ENCODE measurements around the gene G6PD. TPM values are rescaled to one million over a fixed set of nuclear protein-coding genes. Genes with fewer than 3 reads are reported as not detected.
A peak's percentile ranks its signal among the peaks of the same experiment; 100 is the strongest.

The G6PD gene
- total RNA-seq, 1 donor from 2014 or later = 20.0 TPM

DNA sequence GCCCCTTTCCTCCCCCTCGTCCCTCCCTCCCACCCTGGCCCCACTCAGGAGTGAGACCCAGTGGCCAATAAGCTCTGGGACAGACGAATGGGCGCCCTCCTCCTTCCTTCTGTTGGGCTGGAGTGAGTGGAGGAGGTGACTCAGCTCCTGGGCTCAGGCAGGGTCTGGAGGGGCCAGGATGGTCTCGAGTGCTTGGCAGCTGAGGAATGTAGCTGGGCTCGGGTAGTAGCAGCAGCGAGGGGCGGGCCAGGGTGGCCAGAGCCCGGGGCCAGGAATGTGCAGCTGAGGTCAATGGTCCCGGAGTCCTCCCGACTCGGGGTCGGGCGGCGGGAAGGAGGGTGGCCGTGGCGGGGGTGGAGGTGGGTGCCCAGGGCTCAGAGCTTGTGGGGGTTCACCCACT is 15.0 kb downstream of the G6PD start:
- FAIRE-seq (no peak), DNase-seq (ENCODE audit: low read depth) (no peak)
- TF ChIP-seq, protein P1, sequence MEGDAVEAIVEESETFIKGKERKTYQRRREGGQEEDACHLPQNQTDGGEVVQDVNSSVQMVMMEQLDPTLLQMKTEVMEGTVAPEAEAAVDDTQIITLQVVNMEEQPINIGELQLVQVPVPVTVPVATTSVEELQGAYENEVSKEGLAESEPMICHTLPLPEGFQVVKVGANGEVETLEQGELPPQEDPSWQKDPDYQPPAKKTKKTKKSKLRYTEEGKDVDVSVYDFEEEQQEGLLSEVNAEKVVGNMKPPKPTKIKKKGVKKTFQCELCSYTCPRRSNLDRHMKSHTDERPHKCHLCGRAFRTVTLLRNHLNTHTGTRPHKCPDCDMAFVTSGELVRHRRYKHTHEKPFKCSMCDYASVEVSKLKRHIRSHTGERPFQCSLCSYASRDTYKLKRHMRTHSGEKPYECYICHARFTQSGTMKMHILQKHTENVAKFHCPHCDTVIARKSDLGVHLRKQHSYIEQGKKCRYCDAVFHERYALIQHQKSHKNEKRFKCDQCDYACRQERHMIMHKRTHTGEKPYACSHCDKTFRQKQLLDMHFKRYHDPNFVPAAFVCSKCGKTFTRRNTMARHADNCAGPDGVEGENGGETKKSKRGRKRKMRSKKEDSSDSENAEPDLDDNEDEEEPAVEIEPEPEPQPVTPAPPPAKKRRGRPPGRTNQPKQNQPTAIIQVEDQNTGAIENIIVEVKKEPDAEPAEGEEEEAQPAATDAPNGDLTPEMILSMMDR (IDR thresholded peaks at IDR 0.05; ENCODE audit: insufficient read depth, low read length, severe bottlenecking) = no peak
- no peak overlapping the region for H3K4me3 ChIP-seq (ENCODE audit: low read depth, low read length)
- H3K27me3 ChIP-seq (ENCODE audit: control insufficient read depth, insufficient read depth, low read length) = no peaks in the 10 kb centered on the region
- H3K36me3 ChIP-seq (ENCODE audit: control insufficient read depth, insufficient read depth, low read length) = peaks cover 16% of the 10 kb centered on the region

DNA sequence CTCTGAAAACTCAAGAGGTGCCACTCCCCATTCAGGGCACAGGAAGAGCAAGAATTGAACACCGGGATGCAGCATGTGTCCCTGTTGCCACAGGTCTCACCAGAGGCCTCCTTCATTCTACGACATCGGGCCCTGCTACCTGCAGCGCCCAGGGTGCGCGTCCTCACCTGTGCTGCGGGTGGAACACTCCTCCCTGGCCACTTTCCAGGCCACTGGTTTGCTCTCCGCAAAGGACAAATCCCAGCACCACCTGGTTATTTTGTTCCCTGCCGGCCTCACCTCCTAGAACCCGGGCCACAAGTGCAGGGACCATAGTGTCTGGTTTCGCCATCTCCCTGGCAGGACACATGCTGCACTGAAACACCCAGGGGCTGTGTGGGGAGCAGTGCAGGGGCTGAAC is 16.4 kb downstream of the G6PD start:
- peaks cover 16% of the 10 kb centered on the region for H3K36me3 ChIP-seq (ENCODE audit: control insufficient read depth, insufficient read depth, low read length)
- H3K4me3 ChIP-seq (ENCODE audit: low read depth, low read length) = no peak overlapping the region
- FAIRE-seq (no peak), DNase-seq (ENCODE audit: low read depth) (no peak)
- TF ChIP-seq, protein P1 (IDR thresholded peaks at IDR 0.05; ENCODE audit: insufficient read depth, low read length, severe bottlenecking) = no peak
- no peaks in the 10 kb centered on the region for H3K27me3 ChIP-seq (ENCODE audit: control insufficient read depth, insufficient read depth, low read length)

DNA sequence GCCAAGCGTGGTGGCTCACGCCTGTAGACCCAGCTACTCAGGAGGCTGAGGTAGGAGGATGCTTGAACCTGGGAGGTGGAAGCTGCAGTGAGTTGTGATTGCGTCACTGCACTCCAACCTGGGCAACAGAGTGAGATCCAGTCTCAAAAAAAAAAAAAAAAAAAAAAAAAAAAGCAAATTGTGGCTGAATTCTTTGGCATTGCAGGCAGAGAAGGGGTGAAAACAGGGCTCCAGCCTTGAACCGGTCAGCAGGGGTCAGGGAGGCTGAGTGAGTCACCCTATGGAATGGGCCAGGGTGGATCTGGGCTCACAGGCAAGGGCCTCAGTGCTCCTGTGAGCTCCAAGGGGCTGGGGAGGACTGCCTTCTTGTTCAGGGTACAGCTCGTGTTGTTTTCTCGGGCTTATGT is 17.4 kb downstream of the G6PD start:
- no peak for FAIRE-seq

DNA sequence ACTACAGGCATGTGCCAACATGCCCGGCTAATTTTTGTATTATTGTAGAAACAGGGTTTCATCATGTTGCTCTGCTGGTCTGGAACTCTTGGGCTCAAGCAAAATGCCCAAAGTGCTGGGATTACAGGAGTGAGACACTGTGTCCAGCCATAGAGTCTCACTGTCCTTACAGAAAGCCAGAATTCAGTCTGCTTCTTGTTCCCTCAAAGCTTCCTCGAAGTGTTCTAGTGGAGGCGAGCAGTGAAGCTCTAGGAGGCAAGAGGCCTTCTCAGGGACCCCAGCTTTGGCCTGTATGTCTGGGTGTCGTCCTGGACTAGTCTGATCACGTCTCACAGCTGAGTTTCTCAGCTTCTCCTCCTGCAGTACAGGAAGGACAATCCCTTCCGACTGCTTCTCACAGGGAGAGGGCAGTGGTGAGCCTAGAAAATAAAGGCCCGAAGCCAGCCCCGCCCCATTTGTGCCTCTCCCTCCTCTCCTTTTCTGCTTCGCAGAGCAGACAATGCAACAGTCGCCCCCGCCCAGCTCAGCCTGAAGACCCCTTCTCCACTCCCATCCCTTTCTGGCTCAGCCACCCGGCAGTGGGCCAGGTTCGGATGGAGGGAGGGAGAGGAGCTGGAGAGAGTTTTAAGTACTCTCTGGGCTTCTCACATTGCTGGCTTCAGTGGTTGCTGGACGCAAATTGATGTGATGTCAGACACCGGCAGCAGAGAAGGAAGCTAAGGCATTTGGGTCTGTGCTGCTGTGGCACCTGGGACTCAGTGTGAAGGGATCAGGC is 19.6 kb downstream of the G6PD start:
- FAIRE-seq = no peak

More for the DNA sequence above, 17.4 kb downstream of the G6PD start:
- no peak for DNase-seq (ENCODE audit: low read depth)
- H3K27me3 ChIP-seq (ENCODE audit: control insufficient read depth, insufficient read depth, low read length) = no peaks in the 10 kb centered on the region
- H3K36me3 ChIP-seq (ENCODE audit: control insufficient read depth, insufficient read depth, low read length) = peaks cover 14% of the 10 kb centered on the region
- TF ChIP-seq, protein P1 (IDR thresholded peaks at IDR 0.05; ENCODE audit: insufficient read depth, low read length, severe bottlenecking) = no peak
- H3K4me3 ChIP-seq (ENCODE audit: low read depth, low read length) = no peak overlapping the region

DNA sequence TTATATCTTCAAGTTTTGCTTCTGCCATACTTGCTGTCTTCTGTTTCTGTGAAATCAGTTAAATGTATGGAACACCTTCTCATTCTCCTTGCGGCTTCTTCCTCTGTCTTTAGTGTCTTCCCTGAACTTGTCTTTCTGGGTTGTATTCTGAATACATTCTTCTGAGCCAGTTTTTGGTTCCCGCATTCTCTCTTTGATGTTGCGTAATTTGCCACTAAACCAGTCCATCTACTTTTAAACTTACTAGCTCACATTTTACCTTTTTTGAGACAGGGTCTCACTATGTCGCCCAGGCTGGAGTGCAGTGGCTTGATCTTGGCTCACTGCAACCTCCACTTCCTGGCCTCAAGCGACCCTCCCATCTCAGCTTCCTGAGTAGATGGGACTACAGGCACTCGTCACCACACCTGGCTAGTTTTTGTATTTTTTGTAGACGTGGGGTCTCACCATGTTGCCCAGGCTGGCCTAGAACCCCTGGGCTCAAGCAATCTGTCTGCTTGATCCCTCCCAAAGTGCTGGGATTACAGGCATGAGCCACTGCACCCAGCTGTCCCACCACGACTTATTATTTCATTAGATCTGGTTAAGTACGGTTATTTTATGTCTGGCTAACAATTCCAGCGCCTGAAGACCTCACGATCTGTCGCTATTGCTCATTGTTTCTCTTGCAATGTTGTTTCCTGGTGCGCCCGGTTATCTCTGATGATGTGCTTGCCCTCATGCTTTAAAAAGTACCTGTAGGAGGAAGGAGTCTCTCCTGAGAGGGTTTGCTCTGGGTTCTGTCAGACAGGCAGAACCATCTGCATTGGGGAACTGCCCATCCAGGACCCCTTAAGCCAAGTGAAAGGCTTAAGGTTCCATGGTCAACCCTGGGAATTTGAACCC is 20.8 kb downstream of the G6PD start:
- no peak for FAIRE-seq
- Histone ChIP-seq H3K4me3 (ENCODE audit: low read depth, low read length) (no peak overlapping the region), H3K36me3 (ENCODE audit: control insufficient read depth, insufficient read depth, low read length) (no peaks in the 10 kb centered on the region), H3K27me3 (ENCODE audit: control insufficient read depth, insufficient read depth, low read length) (no peaks in the 10 kb centered on the region)
- TF ChIP-seq, protein P1 (IDR thresholded peaks at IDR 0.05; ENCODE audit: insufficient read depth, low read length, severe bottlenecking) = no peak
- DNase-seq (ENCODE audit: low read depth) = no peak

More for the DNA sequence above, 19.6 kb downstream of the G6PD start:
- Histone ChIP-seq H3K36me3 (ENCODE audit: control insufficient read depth, insufficient read depth, low read length) (peaks cover 2% of the 10 kb centered on the region), H3K27me3 (ENCODE audit: control insufficient read depth, insufficient read depth, low read length) (no peaks in the 10 kb centered on the region), H3K4me3 (ENCODE audit: low read depth, low read length) (peak overlapping the region; percentile 29)
- TF ChIP-seq, protein P1 (IDR thresholded peaks at IDR 0.05; ENCODE audit: insufficient read depth, low read length, severe bottlenecking) = peak; percentile 54
- peak; percentile 76 for DNase-seq (ENCODE audit: low read depth)
